Measurements from ENCODE around the gene ADCY1.

DNA sequence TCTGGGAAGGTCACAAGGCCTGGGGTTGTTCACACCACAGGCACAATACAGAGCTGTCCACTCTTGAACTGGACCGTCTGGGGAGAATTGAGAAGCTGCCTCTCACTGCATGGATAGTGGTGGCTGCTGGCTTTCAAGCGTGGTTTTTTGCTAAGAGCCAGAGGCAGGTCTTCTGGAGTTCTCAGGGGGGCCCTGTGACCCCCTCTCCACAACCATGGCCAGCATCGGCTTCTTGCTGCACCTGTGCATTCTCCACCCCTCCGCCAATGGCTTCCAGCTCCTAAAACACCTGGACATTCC lies 140.3 kb downstream of the ADCY1 start:
- TF ChIP-seq, protein P1, sequence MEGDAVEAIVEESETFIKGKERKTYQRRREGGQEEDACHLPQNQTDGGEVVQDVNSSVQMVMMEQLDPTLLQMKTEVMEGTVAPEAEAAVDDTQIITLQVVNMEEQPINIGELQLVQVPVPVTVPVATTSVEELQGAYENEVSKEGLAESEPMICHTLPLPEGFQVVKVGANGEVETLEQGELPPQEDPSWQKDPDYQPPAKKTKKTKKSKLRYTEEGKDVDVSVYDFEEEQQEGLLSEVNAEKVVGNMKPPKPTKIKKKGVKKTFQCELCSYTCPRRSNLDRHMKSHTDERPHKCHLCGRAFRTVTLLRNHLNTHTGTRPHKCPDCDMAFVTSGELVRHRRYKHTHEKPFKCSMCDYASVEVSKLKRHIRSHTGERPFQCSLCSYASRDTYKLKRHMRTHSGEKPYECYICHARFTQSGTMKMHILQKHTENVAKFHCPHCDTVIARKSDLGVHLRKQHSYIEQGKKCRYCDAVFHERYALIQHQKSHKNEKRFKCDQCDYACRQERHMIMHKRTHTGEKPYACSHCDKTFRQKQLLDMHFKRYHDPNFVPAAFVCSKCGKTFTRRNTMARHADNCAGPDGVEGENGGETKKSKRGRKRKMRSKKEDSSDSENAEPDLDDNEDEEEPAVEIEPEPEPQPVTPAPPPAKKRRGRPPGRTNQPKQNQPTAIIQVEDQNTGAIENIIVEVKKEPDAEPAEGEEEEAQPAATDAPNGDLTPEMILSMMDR (IDR thresholded peaks at IDR 0.05): no peak
- no peak for TF ChIP-seq EP300 (IDR thresholded peaks at IDR 0.05)
